ENCODE measurements around the gene LKAAEAR1. TPM values are rescaled to one million over a fixed set of nuclear protein-coding genes. Genes with fewer than 3 reads are reported as not detected.
A peak's percentile ranks its signal among the peaks of the same experiment; 100 is the strongest.

Gene LKAAEAR1
- total and polyA plus RNA-seq, 2 of the 13 experiments (the other 11 are each of a cell fraction or from before 2014, with no cell fraction given), result not detected

DNA sequence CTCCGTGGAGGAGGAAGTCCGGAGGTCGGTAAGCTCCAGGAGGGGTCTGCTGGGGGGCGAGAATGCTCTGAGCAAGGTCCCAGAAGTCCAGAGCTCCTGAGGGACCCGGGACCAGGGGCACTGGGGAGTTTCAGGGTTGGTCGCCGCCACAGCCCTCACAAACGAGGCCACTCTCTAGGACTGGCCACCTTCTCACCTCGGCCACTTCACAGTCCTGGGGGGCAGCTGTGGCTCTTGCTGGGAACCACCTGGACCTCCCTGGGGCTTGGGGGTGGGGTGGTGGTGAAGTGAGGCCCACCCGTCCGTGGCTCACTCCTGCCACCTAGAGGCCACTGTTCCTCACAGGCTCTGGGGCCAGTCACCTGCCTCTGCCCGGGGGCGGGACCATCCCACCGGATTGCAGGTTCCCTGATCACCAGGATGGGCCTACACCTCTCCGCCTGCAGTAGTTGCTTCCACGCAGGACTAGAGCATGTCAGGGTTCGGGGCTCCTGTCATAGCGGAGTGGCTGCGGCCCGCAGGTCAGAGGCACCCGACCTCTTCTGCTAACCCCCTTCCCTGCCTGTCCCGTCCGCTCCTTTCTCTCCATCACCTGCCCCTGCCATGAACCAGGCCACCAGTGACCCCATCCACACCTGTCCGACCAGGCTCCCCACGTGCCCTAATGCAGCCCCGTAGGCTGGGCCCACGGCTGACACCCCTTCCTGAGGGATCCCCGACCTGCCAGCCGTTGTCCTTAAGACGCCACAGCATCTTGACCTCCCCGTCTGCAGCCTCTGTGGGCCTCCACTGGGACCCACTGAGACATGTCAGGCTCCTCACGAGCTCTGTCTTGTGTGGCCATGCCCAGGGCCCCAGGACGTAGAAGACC, 26.3 kb downstream of the LKAAEAR1 start (continued):
- TF ChIP-seq, protein P1, sequence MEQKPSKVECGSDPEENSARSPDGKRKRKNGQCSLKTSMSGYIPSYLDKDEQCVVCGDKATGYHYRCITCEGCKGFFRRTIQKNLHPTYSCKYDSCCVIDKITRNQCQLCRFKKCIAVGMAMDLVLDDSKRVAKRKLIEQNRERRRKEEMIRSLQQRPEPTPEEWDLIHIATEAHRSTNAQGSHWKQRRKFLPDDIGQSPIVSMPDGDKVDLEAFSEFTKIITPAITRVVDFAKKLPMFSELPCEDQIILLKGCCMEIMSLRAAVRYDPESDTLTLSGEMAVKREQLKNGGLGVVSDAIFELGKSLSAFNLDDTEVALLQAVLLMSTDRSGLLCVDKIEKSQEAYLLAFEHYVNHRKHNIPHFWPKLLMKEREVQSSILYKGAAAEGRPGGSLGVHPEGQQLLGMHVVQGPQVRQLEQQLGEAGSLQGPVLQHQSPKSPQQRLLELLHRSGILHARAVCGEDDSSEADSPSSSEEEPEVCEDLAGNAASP (CRISPR knock-in tag; IDR thresholded peaks at IDR 0.05; ENCODE audit: borderline replicate concordance), result peak; percentile 56
- TF ChIP-seq, protein P2, sequence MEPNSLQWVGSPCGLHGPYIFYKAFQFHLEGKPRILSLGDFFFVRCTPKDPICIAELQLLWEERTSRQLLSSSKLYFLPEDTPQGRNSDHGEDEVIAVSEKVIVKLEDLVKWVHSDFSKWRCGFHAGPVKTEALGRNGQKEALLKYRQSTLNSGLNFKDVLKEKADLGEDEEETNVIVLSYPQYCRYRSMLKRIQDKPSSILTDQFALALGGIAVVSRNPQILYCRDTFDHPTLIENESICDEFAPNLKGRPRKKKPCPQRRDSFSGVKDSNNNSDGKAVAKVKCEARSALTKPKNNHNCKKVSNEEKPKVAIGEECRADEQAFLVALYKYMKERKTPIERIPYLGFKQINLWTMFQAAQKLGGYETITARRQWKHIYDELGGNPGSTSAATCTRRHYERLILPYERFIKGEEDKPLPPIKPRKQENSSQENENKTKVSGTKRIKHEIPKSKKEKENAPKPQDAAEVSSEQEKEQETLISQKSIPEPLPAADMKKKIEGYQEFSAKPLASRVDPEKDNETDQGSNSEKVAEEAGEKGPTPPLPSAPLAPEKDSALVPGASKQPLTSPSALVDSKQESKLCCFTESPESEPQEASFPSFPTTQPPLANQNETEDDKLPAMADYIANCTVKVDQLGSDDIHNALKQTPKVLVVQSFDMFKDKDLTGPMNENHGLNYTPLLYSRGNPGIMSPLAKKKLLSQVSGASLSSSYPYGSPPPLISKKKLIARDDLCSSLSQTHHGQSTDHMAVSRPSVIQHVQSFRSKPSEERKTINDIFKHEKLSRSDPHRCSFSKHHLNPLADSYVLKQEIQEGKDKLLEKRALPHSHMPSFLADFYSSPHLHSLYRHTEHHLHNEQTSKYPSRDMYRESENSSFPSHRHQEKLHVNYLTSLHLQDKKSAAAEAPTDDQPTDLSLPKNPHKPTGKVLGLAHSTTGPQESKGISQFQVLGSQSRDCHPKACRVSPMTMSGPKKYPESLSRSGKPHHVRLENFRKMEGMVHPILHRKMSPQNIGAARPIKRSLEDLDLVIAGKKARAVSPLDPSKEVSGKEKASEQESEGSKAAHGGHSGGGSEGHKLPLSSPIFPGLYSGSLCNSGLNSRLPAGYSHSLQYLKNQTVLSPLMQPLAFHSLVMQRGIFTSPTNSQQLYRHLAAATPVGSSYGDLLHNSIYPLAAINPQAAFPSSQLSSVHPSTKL (CRISPR knock-in tag; IDR thresholded peaks at IDR 0.05), result peak; percentile 46; the same call in 1 of the 2 replicates
- TF ChIP-seq SYNCRIP (IDR thresholded peaks at IDR 0.05; ENCODE audit: insufficient read depth, low read depth, low read length) (no peak), RBAK (CRISPR knock-in tag; IDR thresholded peaks at IDR 0.05) (peak; percentile 72; the same call in 1 of the 2 replicates), ZNF350 (CRISPR knock-in tag; IDR thresholded peaks at IDR 0.05; ENCODE audit: borderline replicate concordance, low read depth) (peak; percentile 68), ZNF556 (CRISPR knock-in tag; IDR thresholded peaks at IDR 0.05; ENCODE audit: borderline replicate concordance) (peak; percentile 72; the same call in 1 of the 2 replicates), ATRX (CRISPR knock-in tag; IDR thresholded peaks at IDR 0.05; ENCODE audit: borderline replicate concordance) (no peak), KDM5B (CRISPR knock-in tag; IDR thresholded peaks at IDR 0.05; ENCODE audit: borderline replicate concordance) (no peak; the same call in 1 of the 2 replicates), HOXA7 (CRISPR knock-in tag; IDR thresholded peaks at IDR 0.05) (no peak), ZBTB3 (CRISPR knock-in tag; IDR thresholded peaks at IDR 0.05; ENCODE audit: borderline replicate concordance, low read depth) (no peak; the same call in 1 of the 2 replicates), MIXL1 (CRISPR knock-in tag; IDR thresholded peaks at IDR 0.05) (peak; percentile 52; the same call in 1 of the 2 replicates), ZNF562 (CRISPR knock-in tag; IDR thresholded peaks at IDR 0.05; ENCODE audit: borderline replicate concordance) (no peak)
- TF ChIP-seq, protein P3, sequence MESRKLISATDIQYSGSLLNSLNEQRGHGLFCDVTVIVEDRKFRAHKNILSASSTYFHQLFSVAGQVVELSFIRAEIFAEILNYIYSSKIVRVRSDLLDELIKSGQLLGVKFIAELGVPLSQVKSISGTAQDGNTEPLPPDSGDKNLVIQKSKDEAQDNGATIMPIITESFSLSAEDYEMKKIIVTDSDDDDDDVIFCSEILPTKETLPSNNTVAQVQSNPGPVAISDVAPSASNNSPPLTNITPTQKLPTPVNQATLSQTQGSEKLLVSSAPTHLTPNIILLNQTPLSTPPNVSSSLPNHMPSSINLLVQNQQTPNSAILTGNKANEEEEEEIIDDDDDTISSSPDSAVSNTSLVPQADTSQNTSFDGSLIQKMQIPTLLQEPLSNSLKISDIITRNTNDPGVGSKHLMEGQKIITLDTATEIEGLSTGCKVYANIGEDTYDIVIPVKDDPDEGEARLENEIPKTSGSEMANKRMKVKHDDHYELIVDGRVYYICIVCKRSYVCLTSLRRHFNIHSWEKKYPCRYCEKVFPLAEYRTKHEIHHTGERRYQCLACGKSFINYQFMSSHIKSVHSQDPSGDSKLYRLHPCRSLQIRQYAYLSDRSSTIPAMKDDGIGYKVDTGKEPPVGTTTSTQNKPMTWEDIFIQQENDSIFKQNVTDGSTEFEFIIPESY (CRISPR knock-in tag; IDR thresholded peaks at IDR 0.05), result peak; percentile 77
- TF ChIP-seq, protein P4, sequence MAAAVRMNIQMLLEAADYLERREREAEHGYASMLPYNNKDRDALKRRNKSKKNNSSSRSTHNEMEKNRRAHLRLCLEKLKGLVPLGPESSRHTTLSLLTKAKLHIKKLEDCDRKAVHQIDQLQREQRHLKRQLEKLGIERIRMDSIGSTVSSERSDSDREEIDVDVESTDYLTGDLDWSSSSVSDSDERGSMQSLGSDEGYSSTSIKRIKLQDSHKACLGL (CRISPR knock-in tag; IDR thresholded peaks at IDR 0.05), result no peak; the same call in 1 of the 2 replicates
- TF ChIP-seq, protein P5, sequence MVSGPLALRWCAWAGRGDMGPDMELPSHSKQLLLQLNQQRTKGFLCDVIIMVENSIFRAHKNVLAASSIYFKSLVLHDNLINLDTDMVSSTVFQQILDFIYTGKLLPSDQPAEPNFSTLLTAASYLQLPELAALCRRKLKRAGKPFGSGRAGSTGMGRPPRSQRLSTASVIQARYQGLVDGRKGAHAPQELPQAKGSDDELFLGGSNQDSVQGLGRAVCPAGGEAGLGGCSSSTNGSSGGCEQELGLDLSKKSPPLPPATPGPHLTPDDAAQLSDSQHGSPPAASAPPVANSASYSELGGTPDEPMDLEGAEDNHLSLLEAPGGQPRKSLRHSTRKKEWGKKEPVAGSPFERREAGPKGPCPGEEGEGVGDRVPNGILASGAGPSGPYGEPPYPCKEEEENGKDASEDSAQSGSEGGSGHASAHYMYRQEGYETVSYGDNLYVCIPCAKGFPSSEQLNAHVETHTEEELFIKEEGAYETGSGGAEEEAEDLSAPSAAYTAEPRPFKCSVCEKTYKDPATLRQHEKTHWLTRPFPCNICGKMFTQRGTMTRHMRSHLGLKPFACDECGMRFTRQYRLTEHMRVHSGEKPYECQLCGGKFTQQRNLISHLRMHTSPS (CRISPR knock-in tag; IDR thresholded peaks at IDR 0.05; ENCODE audit: low read depth), result peak; percentile 42; the same call in 1 of the 2 replicates
- TF ChIP-seq, protein P6, sequence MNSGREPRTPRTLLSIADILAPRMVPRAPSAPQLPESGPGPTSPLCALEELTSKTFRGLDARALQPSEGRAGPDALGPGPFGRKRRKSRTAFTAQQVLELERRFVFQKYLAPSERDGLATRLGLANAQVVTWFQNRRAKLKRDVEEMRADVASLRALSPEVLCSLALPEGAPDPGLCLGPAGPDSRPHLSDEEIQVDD (CRISPR knock-in tag; IDR thresholded peaks at IDR 0.05; ENCODE audit: borderline replicate concordance), result peak; percentile 88; the same call in 1 of the 2 replicates

Data from HepG2 (cell line).